NCI-H446 treated with DMSO at 0.1 percent for 48 hours (cell line): ENCODE data around the gene LY6G5C.
"Not testable (repeated sequence)": the region's sequence is repeated elsewhere in the genome, so short reads cannot be mapped to it uniquely, and the experiment has no call there.

ENCODE experiments used
- DNase-seq: peaks from one replicate; lab custom pipeline; 2025; lab: John Stamatoyannopoulos, UW

LY6G5C gene

GRCh38 chr6:31715022-31715958, 34.4 kb upstream of the LY6G5C start, which contains the start of gene LY6G6D:
Gene LY6G6D, plus strand, starts transcription at chr6:31715348. Its CDS starts 8 bp downstream, at chr6:31715356.
- DNase-seq = no peak

DNA sequence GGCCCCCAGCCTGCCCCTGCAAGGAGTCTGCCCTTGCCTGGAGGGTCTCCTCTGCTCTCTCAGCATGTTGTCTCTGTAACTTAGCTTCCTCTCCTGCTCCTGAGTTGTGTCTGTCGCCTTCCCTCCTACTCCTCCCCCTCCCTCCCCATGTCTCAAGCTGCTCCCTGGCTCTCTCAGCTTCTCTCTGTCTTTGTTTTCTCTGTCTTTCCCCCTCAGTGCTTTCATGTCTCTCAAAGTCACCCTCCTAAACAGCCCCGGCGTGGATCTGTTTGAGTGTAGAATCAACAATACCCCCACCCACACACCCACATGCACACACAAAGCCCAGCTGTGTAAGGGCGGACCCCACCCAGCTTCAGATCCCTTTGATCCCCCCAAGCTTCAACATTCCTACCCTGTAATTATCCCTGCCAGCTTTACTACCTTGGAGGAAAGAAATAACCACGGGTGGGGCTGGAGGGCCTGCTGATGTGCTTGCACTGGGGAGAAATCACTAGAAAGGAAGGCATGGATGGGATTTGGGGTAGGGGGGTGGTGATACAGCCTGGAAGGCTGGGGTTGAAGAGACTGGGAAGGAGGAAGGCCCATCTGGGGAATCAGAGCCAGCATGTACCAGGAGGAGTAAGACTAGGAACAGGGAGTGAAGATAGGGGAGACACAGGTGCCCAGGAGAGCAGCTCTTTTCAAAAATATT, 33.3 kb upstream of the LY6G5C start:
- DNase-seq = no peak

GRCh38 chr6:31713465-31713864, 32.6 kb upstream of the LY6G5C start:
- DNase-seq = no peak

DNA sequence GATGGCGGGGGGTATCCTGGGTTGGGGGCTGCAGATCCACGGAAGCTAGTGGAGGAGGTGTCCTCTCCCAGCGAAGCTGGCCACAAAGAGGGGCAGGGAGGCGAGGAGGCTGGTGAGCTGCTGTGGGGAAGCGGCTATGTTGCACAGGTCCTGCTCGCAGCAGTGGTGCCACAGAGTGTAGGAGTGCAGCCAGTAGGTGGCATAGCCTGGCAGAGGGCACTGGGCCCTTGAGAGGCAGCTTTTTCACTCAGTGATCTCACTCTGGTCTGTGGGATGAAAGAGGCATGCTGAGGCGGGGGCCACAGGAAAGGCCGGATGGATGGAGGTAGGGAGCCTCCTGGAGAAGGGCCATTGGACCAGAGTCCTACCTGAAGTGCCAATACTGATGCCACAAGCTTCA, 31.4 kb upstream of the LY6G5C start:
- no peak for DNase-seq

DNA sequence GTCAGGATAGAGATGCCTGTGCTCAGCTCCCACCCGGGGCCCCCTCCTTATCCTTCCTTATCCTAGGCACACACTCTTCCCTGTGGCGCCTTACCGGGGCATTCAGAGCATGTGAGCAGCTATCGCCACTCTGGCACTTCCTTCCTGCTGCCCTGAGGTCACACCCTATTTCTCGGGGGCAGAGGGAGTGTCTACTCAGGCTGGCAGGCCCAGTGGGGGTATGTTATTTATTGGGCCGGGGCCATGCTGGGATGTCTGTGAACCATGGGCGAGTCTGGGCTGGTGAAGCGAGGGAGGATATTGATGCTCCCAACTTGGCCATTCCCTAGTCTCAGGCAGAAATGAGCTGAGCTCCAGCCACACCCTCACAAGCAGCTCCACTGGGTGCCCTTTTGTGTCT, 30.4 kb upstream of the LY6G5C start:
- no peak for DNase-seq

- DNase-seq = no peak
These were observed 29.8 kb upstream of the LY6G5C start for GRCh38 chr6:31710523-31711219.

DNA sequence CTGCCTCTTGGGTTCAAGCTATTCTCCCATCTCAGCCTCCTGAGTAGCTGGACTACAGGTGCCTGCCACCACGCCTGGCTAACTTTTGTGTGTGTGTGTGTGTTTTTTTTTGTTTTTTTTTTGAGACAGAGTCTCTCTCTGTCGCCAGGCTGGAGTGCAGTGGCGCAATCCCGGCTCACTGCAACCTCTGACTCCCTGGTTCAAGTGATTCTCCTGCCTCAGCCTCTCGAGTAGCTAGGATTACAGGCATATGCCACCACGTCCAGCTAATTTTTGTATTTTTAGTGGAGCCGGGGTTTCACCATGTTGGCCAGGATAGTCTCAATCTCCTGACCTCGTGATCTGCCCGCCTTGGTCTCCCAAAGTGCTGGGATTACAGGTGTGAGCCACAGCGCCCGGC, 28.3 kb upstream of the LY6G5C start:
- not testable (repeated sequence) for DNase-seq

DNA sequence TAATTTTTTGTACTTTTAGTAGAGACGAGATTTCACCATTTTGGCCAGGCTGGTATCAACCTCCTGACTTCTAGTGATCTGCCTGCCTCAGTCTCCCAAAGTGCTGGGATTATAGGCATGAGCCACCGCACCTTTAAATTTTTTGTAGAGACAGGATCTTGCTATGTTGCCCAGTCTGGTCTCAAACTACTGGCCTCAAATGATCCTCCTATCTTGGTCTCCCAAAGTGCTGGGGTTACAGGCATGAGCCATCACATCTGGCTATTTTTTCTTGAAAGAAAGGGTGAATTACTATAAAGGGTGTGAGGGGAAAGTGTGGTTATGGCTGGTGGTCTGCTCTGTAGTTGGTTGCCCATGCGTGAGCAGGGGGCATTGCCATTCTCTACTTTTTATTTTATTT, 27.4 kb upstream of the LY6G5C start:
- no peak for DNase-seq

- DNase-seq = no peak
These were observed 26.8 kb upstream of the LY6G5C start for GRCh38 chr6:31707701-31708100.

DNA sequence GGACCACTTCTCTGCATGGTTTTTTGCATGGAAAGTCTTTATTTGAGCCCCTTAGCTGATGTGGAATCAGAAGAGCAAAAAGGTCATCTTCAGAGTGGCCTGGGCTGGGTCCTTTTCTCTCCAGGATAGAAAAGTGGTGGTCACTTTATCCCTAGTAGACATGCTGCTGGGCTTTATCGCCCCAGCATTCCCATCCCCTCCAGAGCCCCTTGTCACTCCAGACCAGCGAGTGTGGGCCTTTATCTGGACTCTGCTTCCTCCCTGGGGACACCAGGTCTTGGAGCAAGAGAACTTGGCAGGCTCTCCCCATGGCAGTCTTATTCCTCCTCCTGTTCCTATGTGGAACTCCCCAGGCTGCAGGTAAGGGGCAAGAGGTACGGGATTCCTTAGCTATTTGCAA, 25.7 kb upstream of the LY6G5C start, which contains the start of gene LY6G6F:
Gene LY6G6F (plus strand): TSS at position 268 of the 400 bp plus-strand sequence. CDS start 41 bp downstream, at position 309.
- no peak for DNase-seq

- DNase-seq = no peak
These were observed 25.1 kb upstream of the LY6G5C start for GRCh38 chr6:31705931-31706330.

DNA sequence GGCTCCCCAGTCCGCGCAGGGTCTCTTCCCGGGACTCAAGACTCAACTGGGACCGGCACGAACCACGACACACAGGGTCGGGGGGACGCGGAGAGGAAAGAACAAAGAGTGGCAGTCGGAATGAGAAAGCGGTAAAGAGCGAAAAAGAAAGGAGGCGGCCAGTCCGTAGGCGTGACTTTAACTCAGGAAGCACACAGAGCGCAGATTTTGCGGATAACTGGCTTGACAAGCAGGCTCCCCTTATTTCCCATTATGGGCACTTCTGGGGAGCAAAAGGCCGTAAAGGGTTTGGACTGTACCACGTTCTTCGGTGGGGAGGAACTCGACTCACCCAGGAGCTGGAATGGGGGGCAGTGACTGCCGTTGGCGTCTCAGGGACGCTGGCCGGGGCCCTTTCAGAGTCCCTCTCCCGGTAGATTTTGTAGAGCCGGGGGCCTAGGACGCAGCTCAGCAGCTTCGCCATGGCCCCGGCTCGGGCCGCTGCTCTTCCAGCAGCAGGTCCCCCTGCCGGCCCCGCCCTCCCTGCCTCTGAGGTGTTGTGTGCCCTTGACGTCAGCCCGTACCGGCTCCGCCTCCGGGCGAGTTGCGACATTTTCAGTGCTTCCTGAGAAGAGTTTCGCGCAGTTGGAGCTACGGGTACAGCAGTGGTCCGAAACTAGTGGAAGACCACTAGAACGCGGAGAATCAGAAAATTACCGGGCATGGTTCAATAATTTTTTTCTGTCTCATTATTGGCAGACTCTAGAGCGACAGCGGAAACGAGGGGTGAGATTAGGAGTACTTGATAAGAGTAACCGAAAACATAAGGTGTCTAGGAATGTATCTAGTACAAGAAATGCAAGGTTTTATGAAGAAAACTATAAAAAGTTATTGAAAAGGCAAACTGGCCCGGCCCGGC, 22.2 kb upstream of the LY6G5C start, which contains the start of gene ABHD16A:
Gene ABHD16A (minus strand): TSS at position 506 of the 898 bp plus-strand sequence. CDS start 43 bp downstream, at position 463.
- peak; percentile 89 for DNase-seq

- no peak for DNase-seq
These were observed 21.5 kb upstream of the LY6G5C start for GRCh38 chr6:31702405-31702818.

- no peak for DNase-seq
These were observed 21.0 kb upstream of the LY6G5C start for GRCh38 chr6:31701666-31702404.

GRCh38 chr6:31700740-31701401, 20.0 kb upstream of the LY6G5C start:
- no peak for DNase-seq

DNA sequence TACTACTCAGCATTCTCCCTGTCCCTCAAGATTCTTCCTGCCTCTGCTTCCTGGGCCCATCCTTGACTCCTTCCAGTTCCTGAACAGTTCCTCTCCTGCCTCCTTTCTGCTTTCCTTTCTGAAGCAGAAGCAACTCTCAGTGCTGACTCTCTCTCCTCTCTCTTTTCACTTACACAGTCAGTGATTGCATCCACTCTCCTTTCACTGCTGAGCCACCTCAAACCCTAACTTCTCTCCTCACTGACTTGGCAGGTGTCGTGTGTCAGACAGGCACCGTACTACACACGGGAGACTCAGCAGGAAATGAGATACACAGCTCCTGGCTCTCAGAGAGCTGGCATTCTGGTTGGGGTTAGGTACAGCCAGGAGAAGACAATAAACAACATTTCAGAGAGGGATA, 16.7 kb upstream of the LY6G5C start:
- no peak for DNase-seq

DNA sequence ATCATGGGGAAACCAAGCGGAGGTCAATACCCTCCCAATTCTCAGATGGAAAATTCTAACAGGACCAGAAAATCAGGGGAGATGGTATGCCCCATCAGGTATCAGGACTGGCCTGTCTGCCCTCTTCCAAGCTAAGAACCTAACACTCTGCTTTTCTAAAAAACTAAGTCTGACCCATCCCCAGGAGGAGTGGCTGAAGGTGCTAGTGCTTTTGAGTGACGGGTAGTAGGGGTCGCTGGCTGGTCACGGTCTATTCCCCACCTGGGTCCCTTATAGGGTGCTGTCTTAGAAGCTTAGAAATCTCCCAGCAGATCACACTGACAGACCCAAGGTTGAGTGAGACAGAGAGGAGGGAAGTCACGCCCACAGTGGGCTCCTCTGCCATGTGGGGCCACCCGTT, 12.7 kb upstream of the LY6G5C start:
- DNase-seq = no peak

GRCh38 chr6:31692886-31693285, 12.0 kb upstream of the LY6G5C start:
- no peak for DNase-seq

DNA sequence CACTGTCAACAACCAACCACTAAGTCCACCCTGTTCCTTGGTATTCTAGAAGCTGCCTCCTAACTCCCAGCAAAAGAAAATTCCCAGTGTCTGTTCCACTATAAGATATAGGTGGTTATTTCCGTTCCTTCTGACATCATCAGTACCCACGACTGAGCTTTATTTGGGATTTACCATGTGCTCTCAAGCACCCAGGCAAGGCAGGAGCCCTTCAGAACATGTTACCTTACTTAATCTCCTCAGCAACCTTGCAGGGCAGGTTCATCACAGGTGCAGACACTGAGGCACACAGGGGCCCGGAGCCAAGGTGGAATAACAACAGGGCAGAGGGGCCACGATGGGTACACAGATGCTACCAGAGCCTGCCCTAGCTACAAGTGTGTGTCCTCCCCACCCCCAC, 11.5 kb upstream of the LY6G5C start:
- DNase-seq = no peak

- no peak for DNase-seq
These were observed 10.8 kb upstream of the LY6G5C start for GRCh38 chr6:31691564-31692108.
